ENCODE data around the gene BEND3.

The BEND3 gene

GRCh38 chr6:107132330-107132954 lies 17.1 kb upstream of the BEND3 start (continued):
- TF ChIP-seq, protein P1, sequence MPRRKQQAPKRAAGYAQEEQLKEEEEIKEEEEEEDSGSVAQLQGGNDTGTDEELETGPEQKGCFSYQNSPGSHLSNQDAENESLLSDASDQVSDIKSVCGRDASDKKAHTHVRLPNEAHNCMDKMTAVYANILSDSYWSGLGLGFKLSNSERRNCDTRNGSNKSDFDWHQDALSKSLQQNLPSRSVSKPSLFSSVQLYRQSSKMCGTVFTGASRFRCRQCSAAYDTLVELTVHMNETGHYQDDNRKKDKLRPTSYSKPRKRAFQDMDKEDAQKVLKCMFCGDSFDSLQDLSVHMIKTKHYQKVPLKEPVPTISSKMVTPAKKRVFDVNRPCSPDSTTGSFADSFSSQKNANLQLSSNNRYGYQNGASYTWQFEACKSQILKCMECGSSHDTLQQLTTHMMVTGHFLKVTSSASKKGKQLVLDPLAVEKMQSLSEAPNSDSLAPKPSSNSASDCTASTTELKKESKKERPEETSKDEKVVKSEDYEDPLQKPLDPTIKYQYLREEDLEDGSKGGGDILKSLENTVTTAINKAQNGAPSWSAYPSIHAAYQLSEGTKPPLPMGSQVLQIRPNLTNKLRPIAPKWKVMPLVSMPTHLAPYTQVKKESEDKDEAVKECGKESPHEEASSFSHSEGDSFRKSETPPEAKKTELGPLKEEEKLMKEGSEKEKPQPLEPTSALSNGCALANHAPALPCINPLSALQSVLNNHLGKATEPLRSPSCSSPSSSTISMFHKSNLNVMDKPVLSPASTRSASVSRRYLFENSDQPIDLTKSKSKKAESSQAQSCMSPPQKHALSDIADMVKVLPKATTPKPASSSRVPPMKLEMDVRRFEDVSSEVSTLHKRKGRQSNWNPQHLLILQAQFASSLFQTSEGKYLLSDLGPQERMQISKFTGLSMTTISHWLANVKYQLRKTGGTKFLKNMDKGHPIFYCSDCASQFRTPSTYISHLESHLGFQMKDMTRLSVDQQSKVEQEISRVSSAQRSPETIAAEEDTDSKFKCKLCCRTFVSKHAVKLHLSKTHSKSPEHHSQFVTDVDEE (CRISPR knock-in tag; IDR thresholded peaks at IDR 0.05) = no peak
- no peak for TF ChIP-seq ZFP30 (CRISPR knock-in tag; IDR thresholded peaks at IDR 0.05)
- no peak for TF ChIP-seq TCF4 (CRISPR knock-in tag; IDR thresholded peaks at IDR 0.05; ENCODE audit: borderline replicate concordance)
- TF ChIP-seq ZNF565 (CRISPR knock-in tag; conservative IDR thresholded peaks at IDR 0.05; ENCODE audit: low read depth) = no peak
- no peak for TF ChIP-seq ARNTL (CRISPR knock-in tag; IDR thresholded peaks at IDR 0.05; ENCODE audit: borderline replicate concordance, low read depth)

- TF ChIP-seq ZC3H10 (CRISPR knock-in tag; IDR thresholded peaks at IDR 0.05) (no peak), ZFP30 (CRISPR knock-in tag; IDR thresholded peaks at IDR 0.05) (no peak), CSDC2 (CRISPR knock-in tag; IDR thresholded peaks at IDR 0.05) (no peak), ZNF8 (CRISPR knock-in tag; IDR thresholded peaks at IDR 0.05) (no peak), ZNF565 (CRISPR knock-in tag; conservative IDR thresholded peaks at IDR 0.05; ENCODE audit: low read depth) (no peak), BACH2 (CRISPR knock-in tag; IDR thresholded peaks at IDR 0.05; ENCODE audit: borderline replicate concordance) (no peak), ZNF70 (CRISPR knock-in tag; IDR thresholded peaks at IDR 0.05) (no peak), OSR1 (CRISPR knock-in tag; IDR thresholded peaks at IDR 0.05) (no peak), TCF4 (CRISPR knock-in tag; IDR thresholded peaks at IDR 0.05; ENCODE audit: borderline replicate concordance) (no peak), PPARA (CRISPR knock-in tag; IDR thresholded peaks at IDR 0.05; ENCODE audit: borderline replicate concordance) (no peak), TOX (CRISPR knock-in tag; IDR thresholded peaks at IDR 0.05; ENCODE audit: borderline replicate concordance) (no peak), CSRNP3 (CRISPR knock-in tag; IDR thresholded peaks at IDR 0.05) (no peak), GLIS3 (CRISPR knock-in tag; IDR thresholded peaks at IDR 0.05) (no peak)
- TF ChIP-seq, protein P1 (CRISPR knock-in tag; IDR thresholded peaks at IDR 0.05) = no peak
- TF ChIP-seq, protein P2, sequence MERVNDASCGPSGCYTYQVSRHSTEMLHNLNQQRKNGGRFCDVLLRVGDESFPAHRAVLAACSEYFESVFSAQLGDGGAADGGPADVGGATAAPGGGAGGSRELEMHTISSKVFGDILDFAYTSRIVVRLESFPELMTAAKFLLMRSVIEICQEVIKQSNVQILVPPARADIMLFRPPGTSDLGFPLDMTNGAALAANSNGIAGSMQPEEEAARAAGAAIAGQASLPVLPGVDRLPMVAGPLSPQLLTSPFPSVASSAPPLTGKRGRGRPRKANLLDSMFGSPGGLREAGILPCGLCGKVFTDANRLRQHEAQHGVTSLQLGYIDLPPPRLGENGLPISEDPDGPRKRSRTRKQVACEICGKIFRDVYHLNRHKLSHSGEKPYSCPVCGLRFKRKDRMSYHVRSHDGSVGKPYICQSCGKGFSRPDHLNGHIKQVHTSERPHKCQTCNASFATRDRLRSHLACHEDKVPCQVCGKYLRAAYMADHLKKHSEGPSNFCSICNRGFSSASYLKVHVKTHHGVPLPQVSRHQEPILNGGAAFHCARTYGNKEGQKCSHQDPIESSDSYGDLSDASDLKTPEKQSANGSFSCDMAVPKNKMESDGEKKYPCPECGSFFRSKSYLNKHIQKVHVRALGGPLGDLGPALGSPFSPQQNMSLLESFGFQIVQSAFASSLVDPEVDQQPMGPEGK (CRISPR knock-in tag; IDR thresholded peaks at IDR 0.05; ENCODE audit: borderline replicate concordance) = no peak
- ATAC-seq = no peak
Observed at GRCh38 chr6:107129370-107129925, 14.1 kb upstream of the BEND3 start.

DNA sequence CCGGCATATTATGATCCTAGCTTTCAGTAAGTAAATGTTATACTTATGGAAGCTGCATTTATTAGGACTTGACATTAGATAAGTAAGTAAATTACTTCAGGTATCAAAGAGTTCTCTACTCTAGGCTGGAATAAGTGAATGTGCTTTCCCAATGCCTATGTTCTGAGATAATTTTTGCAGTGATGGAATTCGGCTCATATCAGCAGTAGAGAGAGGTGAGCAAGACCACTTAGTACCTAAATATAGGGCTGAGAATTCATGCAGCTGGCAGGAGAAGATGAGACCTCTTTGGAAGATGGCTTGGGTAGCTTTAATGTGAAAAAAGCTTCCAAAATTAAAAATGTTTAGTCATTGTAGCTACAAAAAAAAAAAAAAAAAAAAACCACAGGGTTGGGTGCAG lies 13.3 kb upstream of the BEND3 start:
- ATAC-seq = no peak
- TF ChIP-seq RARB (CRISPR knock-in tag; IDR thresholded peaks at IDR 0.05) = no peak
- TF ChIP-seq ZNF565 (CRISPR knock-in tag; conservative IDR thresholded peaks at IDR 0.05; ENCODE audit: low read depth) = no peak
- TF ChIP-seq ZNF8 (CRISPR knock-in tag; IDR thresholded peaks at IDR 0.05) = no peak
- TF ChIP-seq CSRNP3 (CRISPR knock-in tag; IDR thresholded peaks at IDR 0.05) = no peak
- TF ChIP-seq ZNF70 (CRISPR knock-in tag; IDR thresholded peaks at IDR 0.05) = no peak
- no peak for TF ChIP-seq CSDC2 (CRISPR knock-in tag; IDR thresholded peaks at IDR 0.05)
- TF ChIP-seq POU6F1 (CRISPR knock-in tag; IDR thresholded peaks at IDR 0.05; ENCODE audit: borderline replicate concordance, low read depth) = no peak
- TF ChIP-seq SNAI2 (CRISPR knock-in tag; IDR thresholded peaks at IDR 0.05) = no peak
- no peak for TF ChIP-seq OSR1 (CRISPR knock-in tag; IDR thresholded peaks at IDR 0.05)
- no peak for TF ChIP-seq ESRRG (CRISPR knock-in tag; IDR thresholded peaks at IDR 0.05)
- no peak for TF ChIP-seq ARNTL (CRISPR knock-in tag; IDR thresholded peaks at IDR 0.05; ENCODE audit: borderline replicate concordance, low read depth)

Data from SK-N-SH treated with all-trans-retinoic acid at 6 μM for 48 hours (cell line).